ENCODE measurements around the gene AMFR.

Gene AMFR

GRCh38 chr16:56329887-56330286 is 95.5 kb downstream of the AMFR start:
- TF ChIP-seq FOXP2 (optimal IDR thresholded peaks at IDR 0.05; ENCODE audit: borderline replicate concordance, extremely low read depth, extremely low read length, insufficient read depth): no peak
- TF ChIP-seq POLR2AphosphoS5 (IDR thresholded peaks at IDR 0.05; ENCODE audit: low read depth, low read length): no peak
- TF ChIP-seq, protein P1, sequence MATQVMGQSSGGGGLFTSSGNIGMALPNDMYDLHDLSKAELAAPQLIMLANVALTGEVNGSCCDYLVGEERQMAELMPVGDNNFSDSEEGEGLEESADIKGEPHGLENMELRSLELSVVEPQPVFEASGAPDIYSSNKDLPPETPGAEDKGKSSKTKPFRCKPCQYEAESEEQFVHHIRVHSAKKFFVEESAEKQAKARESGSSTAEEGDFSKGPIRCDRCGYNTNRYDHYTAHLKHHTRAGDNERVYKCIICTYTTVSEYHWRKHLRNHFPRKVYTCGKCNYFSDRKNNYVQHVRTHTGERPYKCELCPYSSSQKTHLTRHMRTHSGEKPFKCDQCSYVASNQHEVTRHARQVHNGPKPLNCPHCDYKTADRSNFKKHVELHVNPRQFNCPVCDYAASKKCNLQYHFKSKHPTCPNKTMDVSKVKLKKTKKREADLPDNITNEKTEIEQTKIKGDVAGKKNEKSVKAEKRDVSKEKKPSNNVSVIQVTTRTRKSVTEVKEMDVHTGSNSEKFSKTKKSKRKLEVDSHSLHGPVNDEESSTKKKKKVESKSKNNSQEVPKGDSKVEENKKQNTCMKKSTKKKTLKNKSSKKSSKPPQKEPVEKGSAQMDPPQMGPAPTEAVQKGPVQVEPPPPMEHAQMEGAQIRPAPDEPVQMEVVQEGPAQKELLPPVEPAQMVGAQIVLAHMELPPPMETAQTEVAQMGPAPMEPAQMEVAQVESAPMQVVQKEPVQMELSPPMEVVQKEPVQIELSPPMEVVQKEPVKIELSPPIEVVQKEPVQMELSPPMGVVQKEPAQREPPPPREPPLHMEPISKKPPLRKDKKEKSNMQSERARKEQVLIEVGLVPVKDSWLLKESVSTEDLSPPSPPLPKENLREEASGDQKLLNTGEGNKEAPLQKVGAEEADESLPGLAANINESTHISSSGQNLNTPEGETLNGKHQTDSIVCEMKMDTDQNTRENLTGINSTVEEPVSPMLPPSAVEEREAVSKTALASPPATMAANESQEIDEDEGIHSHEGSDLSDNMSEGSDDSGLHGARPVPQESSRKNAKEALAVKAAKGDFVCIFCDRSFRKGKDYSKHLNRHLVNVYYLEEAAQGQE (IDR thresholded peaks at IDR 0.05; ENCODE audit: insufficient read depth in 1 of 2, low read depth in 2 of 2, low read length in 2 of 2): no peak
- no peak for TF ChIP-seq SIN3A (IDR thresholded peaks at IDR 0.05; ENCODE audit: borderline replicate concordance, insufficient read depth, low read length)
- TF ChIP-seq TAF1 (IDR thresholded peaks at IDR 0.05; ENCODE audit: borderline replicate concordance, insufficient read depth, low read length): no peak

DNA sequence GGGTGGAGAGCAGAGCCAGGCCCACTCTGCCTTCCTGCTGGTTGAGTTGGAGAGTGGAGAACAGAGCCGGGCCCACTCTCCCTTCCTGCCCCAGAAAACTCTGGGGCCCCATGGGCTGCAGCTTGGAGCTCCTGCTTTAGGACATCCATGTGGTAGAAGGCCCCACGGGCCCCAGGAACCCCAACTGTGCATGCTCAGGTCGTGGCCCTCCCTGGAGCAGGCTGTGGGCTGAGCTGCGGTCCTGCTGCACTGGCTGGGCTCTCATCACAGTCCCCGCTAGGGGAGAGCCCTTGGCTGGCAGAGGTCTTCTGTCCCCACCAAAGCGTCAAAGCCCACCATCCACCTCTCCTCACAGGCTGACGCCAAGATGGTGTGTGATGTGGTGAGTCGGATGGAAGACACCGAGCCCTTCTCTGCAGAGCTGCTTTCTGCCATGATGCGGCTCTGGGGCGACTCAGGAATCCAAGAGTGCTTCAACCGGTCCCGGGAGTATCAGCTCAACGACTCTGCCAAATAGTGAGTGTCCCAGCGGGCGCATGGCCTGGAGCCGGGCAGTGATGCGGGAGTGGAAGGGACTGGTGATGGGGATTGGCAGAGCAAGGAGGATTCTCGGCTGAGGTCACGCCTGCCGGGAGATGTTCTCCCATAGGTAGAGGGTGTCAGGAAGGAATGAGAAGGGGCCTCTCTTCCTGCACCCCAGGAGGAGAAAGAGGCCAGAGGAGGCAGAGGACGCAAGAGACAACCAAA is 96.9 kb downstream of the AMFR start:
- TF ChIP-seq SIN3A (IDR thresholded peaks at IDR 0.05; ENCODE audit: borderline replicate concordance, insufficient read depth, low read length) (no peak), TAF1 (IDR thresholded peaks at IDR 0.05; ENCODE audit: borderline replicate concordance, insufficient read depth, low read length) (no peak), POLR2AphosphoS5 (IDR thresholded peaks at IDR 0.05; ENCODE audit: low read depth, low read length) (no peak), FOXP2 (optimal IDR thresholded peaks at IDR 0.05; ENCODE audit: borderline replicate concordance, extremely low read depth, extremely low read length, insufficient read depth) (no peak)
- TF ChIP-seq, protein P1 (IDR thresholded peaks at IDR 0.05; ENCODE audit: insufficient read depth in 1 of 2, low read depth in 2 of 2, low read length in 2 of 2): no peak

DNA sequence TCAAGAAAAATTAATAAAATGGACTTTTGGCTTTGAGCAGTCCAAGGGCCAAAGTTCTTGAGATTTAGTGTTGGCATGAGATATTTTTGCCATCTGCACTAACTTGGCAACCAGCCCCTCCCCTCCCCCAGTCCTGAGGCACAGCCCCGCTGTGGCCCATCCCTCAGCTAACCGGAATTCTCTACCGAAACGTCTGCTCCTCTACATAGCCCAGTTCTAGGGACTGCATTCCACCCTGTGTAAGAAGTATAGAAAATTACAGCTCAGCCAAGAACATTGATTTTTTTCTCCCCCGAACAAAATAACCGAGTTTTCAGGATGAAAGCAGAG is 97.5 kb downstream of the AMFR start:
- no peak for TF ChIP-seq TAF1 (IDR thresholded peaks at IDR 0.05; ENCODE audit: borderline replicate concordance, insufficient read depth, low read length)
- TF ChIP-seq, protein P1 (IDR thresholded peaks at IDR 0.05; ENCODE audit: insufficient read depth in 1 of 2, low read depth in 2 of 2, low read length in 2 of 2): no peak

- TF ChIP-seq TAF1 (IDR thresholded peaks at IDR 0.05; ENCODE audit: borderline replicate concordance, insufficient read depth, low read length) (no peak), SIN3A (IDR thresholded peaks at IDR 0.05; ENCODE audit: borderline replicate concordance, insufficient read depth, low read length) (no peak), POLR2AphosphoS5 (IDR thresholded peaks at IDR 0.05; ENCODE audit: low read depth, low read length) (no peak), FOXP2 (optimal IDR thresholded peaks at IDR 0.05; ENCODE audit: borderline replicate concordance, extremely low read depth, extremely low read length, insufficient read depth) (no peak)
- TF ChIP-seq, protein P1 (IDR thresholded peaks at IDR 0.05; ENCODE audit: insufficient read depth in 1 of 2, low read depth in 2 of 2, low read length in 2 of 2): no peak
Measured at GRCh38 chr16:56327071-56327928, 98.0 kb downstream of the AMFR start.
